ENCODE data around the gene RAD51D.

DNA sequence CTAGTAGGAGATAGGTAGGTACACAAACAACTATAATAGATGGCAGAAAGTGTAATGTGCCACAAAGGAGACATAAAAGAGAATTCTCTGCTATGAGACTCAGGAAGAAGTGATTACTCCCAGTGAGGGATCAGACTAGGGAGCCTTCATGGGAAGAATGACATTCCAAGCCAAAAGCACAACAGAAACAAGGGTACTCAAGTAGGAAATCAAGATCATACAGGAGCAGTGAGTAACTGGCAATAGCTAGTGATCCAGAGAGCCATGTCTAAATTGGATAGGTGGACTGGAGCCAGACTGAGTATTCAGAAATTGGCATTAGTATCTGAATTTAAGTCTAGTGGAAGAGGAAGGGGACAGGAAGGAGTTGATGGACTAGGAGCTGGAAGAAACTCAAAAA is 66.9 kb downstream of the RAD51D start:
- TF ChIP-seq, protein P1, sequence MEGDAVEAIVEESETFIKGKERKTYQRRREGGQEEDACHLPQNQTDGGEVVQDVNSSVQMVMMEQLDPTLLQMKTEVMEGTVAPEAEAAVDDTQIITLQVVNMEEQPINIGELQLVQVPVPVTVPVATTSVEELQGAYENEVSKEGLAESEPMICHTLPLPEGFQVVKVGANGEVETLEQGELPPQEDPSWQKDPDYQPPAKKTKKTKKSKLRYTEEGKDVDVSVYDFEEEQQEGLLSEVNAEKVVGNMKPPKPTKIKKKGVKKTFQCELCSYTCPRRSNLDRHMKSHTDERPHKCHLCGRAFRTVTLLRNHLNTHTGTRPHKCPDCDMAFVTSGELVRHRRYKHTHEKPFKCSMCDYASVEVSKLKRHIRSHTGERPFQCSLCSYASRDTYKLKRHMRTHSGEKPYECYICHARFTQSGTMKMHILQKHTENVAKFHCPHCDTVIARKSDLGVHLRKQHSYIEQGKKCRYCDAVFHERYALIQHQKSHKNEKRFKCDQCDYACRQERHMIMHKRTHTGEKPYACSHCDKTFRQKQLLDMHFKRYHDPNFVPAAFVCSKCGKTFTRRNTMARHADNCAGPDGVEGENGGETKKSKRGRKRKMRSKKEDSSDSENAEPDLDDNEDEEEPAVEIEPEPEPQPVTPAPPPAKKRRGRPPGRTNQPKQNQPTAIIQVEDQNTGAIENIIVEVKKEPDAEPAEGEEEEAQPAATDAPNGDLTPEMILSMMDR (IDR thresholded peaks at IDR 0.05) = no peak
- no peak for TF ChIP-seq POLR2A (IDR thresholded peaks at IDR 0.05)
